ENCODE measurements around the gene TOM1L2. TPM values are rescaled to one million over a fixed set of nuclear protein-coding genes. Genes with fewer than 3 reads are reported as not detected.

The TOM1L2 gene
- total and polyA plus RNA-seq, 8 donors = 20.3 to 28.2 (median 22.2) TPM

GRCh38 chr17:17899486-17899885, 72.7 kb downstream of the TOM1L2 start:
- peaks cover 0 to 5% (median 0%) of the 10 kb centered on the region in 3 donors for H3K4me1 ChIP-seq
- intact Hi-C loops (cut with DNase I) = loop anchor here in 1 of 3 donors (10.0 kb wide), 1 partner anchor 135 kb away; the partner anchor contains the start of genes ATPAF2 and GID4
- H3K27ac ChIP-seq = no peak overlapping the region
- no peak for TF ChIP-seq CTCF (IDR thresholded peaks at IDR 0.05)
- FAIRE-seq (no peak), DNase-seq (no peak), ATAC-seq (no peak)
- no peak overlapping the region for H3K4me3 ChIP-seq
- H3K9me3 ChIP-seq = no peaks in the 10 kb centered on the region
- H3K36me3 ChIP-seq = no peaks in the 10 kb centered on the region
- 80% methylated on average over 3 of the region's 3 CpGs for WGBS, 2 donors
- H3K27me3 ChIP-seq = no peaks in the 10 kb centered on the region

- Histone ChIP-seq H3K36me3 (no peaks in the 10 kb centered on the region), H3K9me3 (no peaks in the 10 kb centered on the region), H3K27me3 (no peaks in the 10 kb centered on the region), H3K27ac (no peak overlapping the region), H3K4me1 (peaks cover 0 to 5% (median 0%) of the 10 kb centered on the region in 3 donors), H3K4me3 (no peak overlapping the region)
- intact Hi-C loops (cut with DNase I) = loop anchor here in 1 of 3 donors (10.0 kb wide), 1 partner anchor 136 kb away; the partner anchor contains the start of genes ATPAF2 and GID4
- DNase-seq (no peak), ATAC-seq (no peak), FAIRE-seq (no peak)
- TF ChIP-seq CTCF (IDR thresholded peaks at IDR 0.05) = no peak
- 95 to 98% methylated on average over 2 of the region's 2 CpGs for WGBS, 2 donors
Measured at GRCh38 chr17:17898673-17899072, 73.5 kb downstream of the TOM1L2 start.

GRCh38 chr17:17897442-17897841, 74.8 kb downstream of the TOM1L2 start:
- H3K27me3 ChIP-seq = no peaks in the 10 kb centered on the region
- no peak overlapping the region for H3K27ac ChIP-seq
- no peaks in the 10 kb centered on the region for H3K36me3 ChIP-seq
- FAIRE-seq (no peak), ATAC-seq (no peak), DNase-seq (no peak)
- peaks cover 0 to 5% (median 0%) of the 10 kb centered on the region in 3 donors for H3K4me1 ChIP-seq
- H3K9me3 ChIP-seq = no peaks in the 10 kb centered on the region
- intact Hi-C loops (cut with DNase I) = loop anchor here in 1 of 3 donors (10.0 kb wide), 1 partner anchor 137 kb away; the partner anchor contains the start of genes ATPAF2 and GID4
- no peak for TF ChIP-seq CTCF (IDR thresholded peaks at IDR 0.05)
- no peak overlapping the region for H3K4me3 ChIP-seq
- 88% methylated on average over 2 of the region's 2 CpGs for WGBS, 2 donors

GRCh38 chr17:17896746-17897145, 75.5 kb downstream of the TOM1L2 start:
- FAIRE-seq (no peak), ATAC-seq (no peak), DNase-seq (no peak)
- no peaks in the 10 kb centered on the region for H3K27me3 ChIP-seq
- peaks cover 0 to 5% (median 0%) of the 10 kb centered on the region in 3 donors for H3K4me1 ChIP-seq
- no peak overlapping the region for H3K4me3 ChIP-seq
- no peak overlapping the region for H3K27ac ChIP-seq
- WGBS, 2 donors = 91 to 92% methylated on average over 8 of the region's 8 CpGs
- no peaks in the 10 kb centered on the region for H3K36me3 ChIP-seq
- no peaks in the 10 kb centered on the region for H3K9me3 ChIP-seq
- no peak for TF ChIP-seq CTCF (IDR thresholded peaks at IDR 0.05)
- intact Hi-C loops (cut with DNase I) = loop anchor here in 1 of 3 donors (10.0 kb wide), 1 partner anchor 138 kb away; the partner anchor contains the start of genes ATPAF2 and GID4
